GM18909 (cell line): ENCODE results near the gene EYA4.

Experiments
- ATAC-seq: cut with Tn5 transposase; IDR thresholded peaks from one replicate; pipeline ENCODE4 v1.9.1; 2021; ENCODE audit warnings: mild to moderate bottlenecking; ENCODE audit not compliant: unreplicated experiment, poor library complexity

Gene EYA4, protein sequence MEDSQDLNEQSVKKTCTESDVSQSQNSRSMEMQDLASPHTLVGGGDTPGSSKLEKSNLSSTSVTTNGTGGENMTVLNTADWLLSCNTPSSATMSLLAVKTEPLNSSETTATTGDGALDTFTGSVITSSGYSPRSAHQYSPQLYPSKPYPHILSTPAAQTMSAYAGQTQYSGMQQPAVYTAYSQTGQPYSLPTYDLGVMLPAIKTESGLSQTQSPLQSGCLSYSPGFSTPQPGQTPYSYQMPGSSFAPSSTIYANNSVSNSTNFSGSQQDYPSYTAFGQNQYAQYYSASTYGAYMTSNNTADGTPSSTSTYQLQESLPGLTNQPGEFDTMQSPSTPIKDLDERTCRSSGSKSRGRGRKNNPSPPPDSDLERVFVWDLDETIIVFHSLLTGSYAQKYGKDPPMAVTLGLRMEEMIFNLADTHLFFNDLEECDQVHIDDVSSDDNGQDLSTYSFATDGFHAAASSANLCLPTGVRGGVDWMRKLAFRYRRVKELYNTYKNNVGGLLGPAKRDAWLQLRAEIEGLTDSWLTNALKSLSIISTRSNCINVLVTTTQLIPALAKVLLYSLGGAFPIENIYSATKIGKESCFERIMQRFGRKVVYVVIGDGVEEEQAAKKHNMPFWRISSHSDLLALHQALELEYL

GRCh38 chr6:133241086-133241900 lies at the start of gene EYA4:
EYA4 (plus strand) TSS chr6:133241357; CDS start chr6:133274781, 33,424 bp downstream.
- no peak for ATAC-seq

GRCh38 chr6:133193396-133193795 lies 47.8 kb upstream of the EYA4 start:
- ATAC-seq: no peak

DNA sequence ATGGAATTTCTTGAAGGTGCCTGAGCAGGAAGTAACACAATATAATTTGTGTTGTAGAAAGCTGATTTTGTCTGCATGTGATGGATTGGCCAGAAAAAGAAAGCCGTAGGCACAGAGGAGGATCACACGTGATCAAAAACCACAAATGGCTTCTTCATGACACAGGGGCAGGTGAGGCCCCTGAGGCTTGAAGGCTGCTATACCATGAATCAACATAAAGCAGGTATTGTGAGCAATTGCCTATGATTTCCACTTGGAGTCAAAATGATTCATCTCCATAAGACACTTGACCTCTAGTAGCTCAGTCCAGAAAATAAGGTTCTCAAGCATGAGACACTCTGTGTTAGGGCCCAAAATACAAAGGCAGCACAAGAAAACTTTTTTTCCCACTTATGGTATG lies 42.4 kb upstream of the EYA4 start:
- ATAC-seq: no peak

DNA sequence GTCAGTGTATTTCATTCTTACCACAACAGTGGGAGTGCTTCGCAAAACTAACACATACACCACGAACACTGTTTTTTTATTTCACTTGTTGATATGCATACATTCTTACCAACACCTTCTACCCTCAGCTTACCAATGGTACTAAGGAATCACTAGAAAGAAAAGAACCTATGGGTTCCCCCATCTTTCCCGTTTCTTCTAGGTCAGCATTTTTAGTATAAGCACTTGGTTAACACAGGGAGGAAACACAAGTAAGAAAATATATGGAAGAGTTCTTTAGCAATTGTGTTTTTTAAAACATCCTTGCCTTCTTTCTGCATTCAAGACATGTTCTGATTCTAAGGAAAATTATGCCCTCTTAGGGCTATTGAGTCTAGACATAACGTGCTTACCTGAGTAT lies 39.9 kb upstream of the EYA4 start:
- no peak for ATAC-seq

GRCh38 chr6:133202610-133203343 lies 38.4 kb upstream of the EYA4 start:
- no peak for ATAC-seq

GRCh38 chr6:133203344-133203697 lies 37.8 kb upstream of the EYA4 start:
- ATAC-seq: no peak

- no peak for ATAC-seq
These were observed 35.9 kb upstream of the EYA4 start for GRCh38 chr6:133205304-133205703.

- ATAC-seq: no peak
These were observed 34.2 kb upstream of the EYA4 start for GRCh38 chr6:133206942-133207341.

DNA sequence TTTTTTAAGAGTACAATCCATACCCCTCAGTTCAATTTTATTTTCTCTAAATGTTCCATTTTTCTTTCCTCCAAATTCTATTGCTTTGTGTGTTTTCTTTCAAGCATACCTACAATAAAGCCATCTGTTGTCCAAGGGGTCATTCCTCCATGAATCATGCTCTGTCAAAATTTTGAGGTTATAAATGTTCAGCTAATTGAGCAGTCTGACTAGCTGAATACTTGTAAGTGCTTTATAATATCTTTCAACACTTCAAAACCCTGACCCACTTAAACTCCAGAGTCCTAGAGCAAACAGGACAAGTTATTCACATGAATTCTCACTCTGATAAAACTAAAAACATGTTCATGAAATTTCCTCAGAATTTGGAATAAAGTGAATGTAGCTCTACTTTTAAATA lies 33.4 kb upstream of the EYA4 start:
- ATAC-seq: no peak

DNA sequence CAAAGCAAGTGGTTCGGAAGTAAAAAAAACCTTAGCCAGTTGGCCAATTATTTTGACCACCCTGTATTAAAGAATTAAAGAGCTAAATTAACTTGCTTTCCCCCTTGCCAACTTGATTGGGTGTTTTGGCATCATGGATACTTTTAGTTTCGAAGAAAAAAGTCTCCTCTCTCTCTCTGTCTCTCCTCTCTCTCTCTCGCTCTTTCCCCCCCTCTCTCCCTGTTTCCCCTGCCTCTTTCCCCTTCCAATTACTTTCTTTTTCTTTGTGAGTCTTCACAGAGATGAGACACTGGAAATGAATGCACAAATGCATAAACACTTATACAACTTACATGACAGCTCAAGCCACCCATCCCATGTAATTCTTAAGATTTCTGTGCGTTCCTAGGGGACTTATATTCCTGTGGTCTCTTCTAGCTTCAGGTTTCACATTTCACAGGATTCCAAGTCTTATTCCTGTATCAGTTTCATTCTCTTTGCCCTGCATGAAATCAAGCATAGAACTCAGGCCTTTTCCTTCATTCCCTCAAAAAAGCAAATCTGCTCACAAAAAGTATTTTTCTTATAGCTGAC lies 32.9 kb upstream of the EYA4 start:
- no peak for ATAC-seq

- ATAC-seq: no peak
These were observed 26.9 kb upstream of the EYA4 start for GRCh38 chr6:133214267-133214666.

DNA sequence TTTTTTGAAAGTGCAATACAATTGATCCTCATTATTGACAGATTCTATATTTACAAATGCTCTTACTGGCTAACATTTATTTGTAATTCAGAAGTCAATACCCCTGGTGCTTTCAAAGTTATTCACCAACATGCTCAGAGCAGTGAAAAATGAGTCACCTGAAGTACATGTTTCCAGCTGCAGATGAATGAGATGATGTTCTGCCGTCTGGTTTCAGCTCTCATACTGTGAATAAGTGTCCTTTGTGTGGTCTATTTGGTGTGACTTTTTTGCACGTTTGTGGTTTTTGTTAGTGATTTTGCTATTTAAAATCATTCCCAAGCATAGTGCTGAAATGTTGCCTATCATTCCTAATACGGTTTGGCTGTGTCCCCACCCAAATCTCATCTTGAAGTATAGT lies 22.3 kb upstream of the EYA4 start:
- ATAC-seq: no peak

- ATAC-seq: no peak
These were observed 17.6 kb upstream of the EYA4 start for GRCh38 chr6:133223452-133224029.

GRCh38 chr6:133225560-133225959 lies 15.6 kb upstream of the EYA4 start:
- no peak for ATAC-seq

DNA sequence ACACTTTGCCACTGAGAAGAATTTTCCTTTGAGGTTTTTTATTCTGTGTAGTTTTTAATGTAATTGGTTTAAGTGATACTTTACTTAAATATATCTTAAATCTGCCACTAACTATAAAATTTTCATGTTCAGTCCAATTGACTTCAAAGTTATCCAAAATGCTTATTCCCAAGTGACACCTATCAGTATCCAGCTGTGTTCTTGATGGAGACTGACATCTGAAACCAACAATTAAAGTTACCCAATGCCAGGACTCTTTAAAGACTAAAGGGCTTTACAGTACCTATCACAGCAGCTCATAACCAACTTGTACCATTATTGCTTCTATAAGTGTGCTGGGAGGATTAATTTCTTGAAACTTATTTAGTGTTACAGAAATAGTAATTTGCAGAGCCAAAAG lies 13.8 kb upstream of the EYA4 start:
- ATAC-seq: no peak

GRCh38 chr6:133230052-133230451 lies 11.1 kb upstream of the EYA4 start:
- ATAC-seq: no peak

GRCh38 chr6:133235221-133235620 lies 5.9 kb upstream of the EYA4 start:
- no peak for ATAC-seq

GRCh38 chr6:133236932-133237331 lies 4.2 kb upstream of the EYA4 start:
- no peak for ATAC-seq

- ATAC-seq: no peak
These were observed 559 bp upstream of the EYA4 start for GRCh38 chr6:133240511-133241085.
